ENCODE results near the gene CMYA5. TPM values are rescaled to one million over a fixed set of nuclear protein-coding genes. Genes with fewer than 3 reads are reported as not detected.
"Not testable (repeated sequence)": the region's sequence is repeated elsewhere in the genome, so short reads cannot be mapped to it uniquely, and the experiment has no call there.

CMYA5 gene
- total RNA-seq, 2 experiments from 2014 or later, result 0.13 to 0.16 TPM

- no peaks in the 10 kb centered on the region for H3K36me3 Mint-ChIP-seq (ENCODE audit: low read depth)
- H3K27me3 Mint-ChIP-seq, result no peaks in the 10 kb centered on the region
- POLR2A ChIA-PET, result no interaction called here
- no peaks in the 10 kb centered on the region for H3K9me3 Mint-ChIP-seq
- intact Hi-C loops (cut with micrococcal nuclease), result no loop called here
- ATAC-seq (no peak), DNase-seq (no peak)
- peaks cover 8% of the 10 kb centered on the region for H3K4me1 Mint-ChIP-seq (ENCODE audit: low read depth)
- no peak overlapping the region for H3K4me3 Mint-ChIP-seq
- no peak overlapping the region for H3K27ac Mint-ChIP-seq
- CTCF ChIA-PET, result no interaction called here
- no peak for TF ChIP-seq CTCF (IDR thresholded peaks at IDR 0.05)
These were observed 70.2 kb downstream of the CMYA5 start for GRCh38 chr5:79759848-79760247.

GRCh38 chr5:79762929-79763328, 73.3 kb downstream of the CMYA5 start:
- no peaks in the 10 kb centered on the region for H3K27me3 Mint-ChIP-seq
- ChIA-PET CTCF (interaction anchor here (1.2 to 1.3 kb wide), 2 partner anchors 14 to 95 kb away, joined by 3 read pairs; no protein-coding TSS in a partner anchor), POLR2A (interaction anchor here (1.4 kb wide), 1 partner anchor 91 kb away, joined by 4 read pairs; no protein-coding TSS in a partner anchor)
- H3K4me1 Mint-ChIP-seq (ENCODE audit: low read depth), result no peaks in the 10 kb centered on the region
- intact Hi-C loops (cut with micrococcal nuclease), result no loop called here
- no peak for DNase-seq
- H3K27ac Mint-ChIP-seq, result no peak overlapping the region
- no peak for TF ChIP-seq CTCF (IDR thresholded peaks at IDR 0.05)
- no peak overlapping the region for H3K4me3 Mint-ChIP-seq
- no peaks in the 10 kb centered on the region for H3K36me3 Mint-ChIP-seq (ENCODE audit: low read depth)
- no peaks in the 10 kb centered on the region for H3K9me3 Mint-ChIP-seq
- no peak for ATAC-seq

GRCh38 chr5:79764147-79764546, 74.5 kb downstream of the CMYA5 start:
- ATAC-seq; DNase-seq; H3K27ac Mint-ChIP-seq; H3K27me3 Mint-ChIP-seq; H3K36me3 Mint-ChIP-seq (ENCODE audit: low read depth); H3K4me3 Mint-ChIP-seq; H3K9me3 Mint-ChIP-seq; intact Hi-C loops (cut with micrococcal nuclease); H3K4me1 Mint-ChIP-seq (ENCODE audit: low read depth): not testable (repeated sequence)
- CTCF ChIA-PET, result interaction anchor here (1.2 to 1.3 kb wide), 2 partner anchors 13 to 93 kb away, joined by 3 read pairs; no protein-coding TSS in a partner anchor
- POLR2A ChIA-PET, result interaction anchor here (1.4 kb wide), 1 partner anchor 89 kb away, joined by 4 read pairs; no protein-coding TSS in a partner anchor

GRCh38 chr5:79771387-79771786, 81.8 kb downstream of the CMYA5 start:
- DNase-seq, result no peak
- intact Hi-C loops (cut with micrococcal nuclease), result no loop called here
- POLR2A ChIA-PET, result no interaction called here
- TF ChIP-seq CTCF (IDR thresholded peaks at IDR 0.05), result no peak
- Mint-ChIP-seq H3K36me3 (ENCODE audit: low read depth) (peaks cover 6% of the 10 kb centered on the region), H3K27ac (no peak overlapping the region), H3K27me3 (peaks cover 6% of the 10 kb centered on the region), H3K4me1 (ENCODE audit: low read depth) (peaks cover 18% of the 10 kb centered on the region), H3K4me3 (no peak overlapping the region), H3K9me3 (peaks cover 7% of the 10 kb centered on the region)
- no peak for ATAC-seq
- CTCF ChIA-PET, result no interaction called here

GRCh38 chr5:79772651-79773050, 83.0 kb downstream of the CMYA5 start:
- peaks cover 7% of the 10 kb centered on the region for H3K9me3 Mint-ChIP-seq
- ChIA-PET CTCF (no interaction called here), POLR2A (interaction anchor here (0.7 kb wide), 1 partner anchor 198 kb away, joined by 3 read pairs; no protein-coding TSS in a partner anchor)
- H3K27me3 Mint-ChIP-seq, result peaks cover 6% of the 10 kb centered on the region
- H3K36me3 Mint-ChIP-seq (ENCODE audit: low read depth), result peaks cover 6% of the 10 kb centered on the region
- no peak overlapping the region for H3K27ac Mint-ChIP-seq
- peaks cover 18% of the 10 kb centered on the region for H3K4me1 Mint-ChIP-seq (ENCODE audit: low read depth)
- intact Hi-C loops (cut with micrococcal nuclease), result no loop called here
- TF ChIP-seq CTCF (IDR thresholded peaks at IDR 0.05), result no peak
- no peak for DNase-seq
- no peak for ATAC-seq
- no peak overlapping the region for H3K4me3 Mint-ChIP-seq
